Measurements from ENCODE around the gene PRRT1. TPM values are rescaled to one million over a fixed set of nuclear protein-coding genes. Genes with fewer than 3 reads are reported as not detected.
"Not testable (repeated sequence)": the region's sequence is repeated elsewhere in the genome, so short reads cannot be mapped to it uniquely, and the experiment has no call there.

PRRT1 gene
- total and polyA plus RNA-seq, 2 experiments from 2014 or later = 0.10 to 4.0 TPM

DNA sequence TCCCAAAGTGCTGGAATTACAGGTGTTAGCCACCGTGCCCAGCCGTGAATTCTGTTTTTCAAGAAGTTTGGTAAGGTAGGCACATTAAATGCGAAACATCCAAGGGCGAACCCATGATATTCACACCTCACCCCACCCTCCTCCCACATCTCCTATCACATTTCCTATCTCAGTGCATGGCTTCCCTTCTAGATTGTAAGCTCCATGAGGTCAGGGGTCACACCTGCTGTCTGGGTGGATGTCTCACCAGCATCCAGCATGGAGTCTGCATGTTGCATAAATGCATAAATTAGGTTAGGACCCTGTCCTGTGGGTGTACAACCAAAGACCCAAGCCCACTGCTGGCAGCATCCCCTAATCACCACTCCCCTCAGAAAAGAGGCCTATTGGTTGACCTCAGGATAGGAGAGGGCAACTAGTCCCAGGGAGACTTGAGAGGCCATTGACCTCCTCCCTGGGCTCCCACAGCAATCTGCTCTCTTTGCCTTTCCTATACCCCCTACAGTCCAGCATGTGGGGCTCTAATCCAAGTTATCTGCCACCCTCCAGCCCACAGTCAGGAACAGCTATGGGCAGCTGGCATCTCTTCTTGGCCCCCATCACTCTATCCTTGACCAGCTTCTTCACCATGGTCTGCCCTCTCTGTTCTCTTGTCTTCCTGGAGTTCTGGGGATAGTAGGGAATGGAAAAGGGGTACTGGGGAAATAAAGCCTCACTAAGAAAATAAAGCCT is 4.2 kb downstream of the PRRT1 start:
- Histone ChIP-seq H3K27me3 (peaks cover 26% of the 10 kb centered on the region), H3K79me2 (no peaks in the 10 kb centered on the region), H3K4me2 (peak overlapping the region; percentile 66), H4K20me1 (ENCODE audit: insufficient read depth, poor library complexity, severe bottlenecking) (no peaks in the 10 kb centered on the region), H3K27ac (no peak overlapping the region), H3K4me1 (ENCODE audit: insufficient read depth) (peaks cover 8% of the 10 kb centered on the region), H3K9me2 (replicated peaks; ENCODE audit: insufficient read depth) (no peaks in the 10 kb centered on the region), H2AFZ (no peak overlapping the region), H3K4me3 (no peak overlapping the region), H3K36me3 (replicated peaks; ENCODE audit: insufficient read depth, low read depth) (no peaks in the 10 kb centered on the region), H3K9me3 (ENCODE audit: low read depth) (no peaks in the 10 kb centered on the region)
- no peak for TF ChIP-seq EZH2phosphoT487 (IDR thresholded peaks at IDR 0.05; ENCODE audit: low read depth, severe bottlenecking, unreplicated experiment)
- TF ChIP-seq, protein P1, sequence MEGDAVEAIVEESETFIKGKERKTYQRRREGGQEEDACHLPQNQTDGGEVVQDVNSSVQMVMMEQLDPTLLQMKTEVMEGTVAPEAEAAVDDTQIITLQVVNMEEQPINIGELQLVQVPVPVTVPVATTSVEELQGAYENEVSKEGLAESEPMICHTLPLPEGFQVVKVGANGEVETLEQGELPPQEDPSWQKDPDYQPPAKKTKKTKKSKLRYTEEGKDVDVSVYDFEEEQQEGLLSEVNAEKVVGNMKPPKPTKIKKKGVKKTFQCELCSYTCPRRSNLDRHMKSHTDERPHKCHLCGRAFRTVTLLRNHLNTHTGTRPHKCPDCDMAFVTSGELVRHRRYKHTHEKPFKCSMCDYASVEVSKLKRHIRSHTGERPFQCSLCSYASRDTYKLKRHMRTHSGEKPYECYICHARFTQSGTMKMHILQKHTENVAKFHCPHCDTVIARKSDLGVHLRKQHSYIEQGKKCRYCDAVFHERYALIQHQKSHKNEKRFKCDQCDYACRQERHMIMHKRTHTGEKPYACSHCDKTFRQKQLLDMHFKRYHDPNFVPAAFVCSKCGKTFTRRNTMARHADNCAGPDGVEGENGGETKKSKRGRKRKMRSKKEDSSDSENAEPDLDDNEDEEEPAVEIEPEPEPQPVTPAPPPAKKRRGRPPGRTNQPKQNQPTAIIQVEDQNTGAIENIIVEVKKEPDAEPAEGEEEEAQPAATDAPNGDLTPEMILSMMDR (IDR thresholded peaks at IDR 0.05; ENCODE audit: poor library complexity) = no peak
- WGBS (ENCODE audit: low lambda C conversion rate, missing lambda C conversion rate) = 98% methylated on average over 4 of the region's 4 CpGs
- no peak for DNase-seq (ENCODE audit: low spot score)

DNA sequence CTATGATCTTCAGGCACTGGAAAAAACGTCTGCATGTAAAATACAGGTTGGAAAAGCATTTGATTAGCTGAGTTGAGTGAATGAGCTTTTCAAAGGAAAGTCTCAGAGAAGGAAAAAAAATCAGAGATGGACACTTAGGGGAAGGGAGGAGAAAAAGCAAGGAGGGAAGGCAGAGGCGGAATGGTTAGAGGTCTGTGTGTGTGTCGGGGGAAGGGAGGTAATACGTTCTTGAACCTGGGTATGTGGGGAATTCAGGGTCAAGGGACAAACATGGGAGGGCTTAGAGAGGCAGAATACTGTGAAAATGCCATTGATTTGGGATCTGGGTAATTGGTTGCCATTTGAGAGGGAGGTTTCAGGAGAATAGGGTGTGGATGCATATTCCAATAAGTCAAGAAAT is 5.1 kb downstream of the PRRT1 start:
- 43% methylated on average over 4 of the region's 4 CpGs for WGBS (ENCODE audit: low lambda C conversion rate, missing lambda C conversion rate)
- no peaks in the 10 kb centered on the region for H4K20me1 ChIP-seq (ENCODE audit: insufficient read depth, poor library complexity, severe bottlenecking)
- no peak for TF ChIP-seq EZH2 (IDR thresholded peaks at IDR 0.05; ENCODE audit: borderline replicate concordance)
- no peak for TF ChIP-seq EZH2phosphoT487 (IDR thresholded peaks at IDR 0.05; ENCODE audit: low read depth, severe bottlenecking, unreplicated experiment)
- TF ChIP-seq, protein P1 (IDR thresholded peaks at IDR 0.05; ENCODE audit: poor library complexity) = no peak
- no peaks in the 10 kb centered on the region for H3K79me2 ChIP-seq
- no peak overlapping the region for H2AFZ ChIP-seq
- no peak overlapping the region for H3K27ac ChIP-seq
- H3K27me3 ChIP-seq = peaks cover 26% of the 10 kb centered on the region
- H3K36me3 ChIP-seq (replicated peaks; ENCODE audit: insufficient read depth, low read depth) = no peaks in the 10 kb centered on the region
- no peak overlapping the region for H3K4me3 ChIP-seq
- H3K9me2 ChIP-seq (replicated peaks; ENCODE audit: insufficient read depth) = no peaks in the 10 kb centered on the region
- no peaks in the 10 kb centered on the region for H3K9me3 ChIP-seq (ENCODE audit: low read depth)
- no peak overlapping the region for H3K4me2 ChIP-seq
- H3K4me1 ChIP-seq (ENCODE audit: insufficient read depth) = no peaks in the 10 kb centered on the region
- DNase-seq (ENCODE audit: low spot score) = no peak

DNA sequence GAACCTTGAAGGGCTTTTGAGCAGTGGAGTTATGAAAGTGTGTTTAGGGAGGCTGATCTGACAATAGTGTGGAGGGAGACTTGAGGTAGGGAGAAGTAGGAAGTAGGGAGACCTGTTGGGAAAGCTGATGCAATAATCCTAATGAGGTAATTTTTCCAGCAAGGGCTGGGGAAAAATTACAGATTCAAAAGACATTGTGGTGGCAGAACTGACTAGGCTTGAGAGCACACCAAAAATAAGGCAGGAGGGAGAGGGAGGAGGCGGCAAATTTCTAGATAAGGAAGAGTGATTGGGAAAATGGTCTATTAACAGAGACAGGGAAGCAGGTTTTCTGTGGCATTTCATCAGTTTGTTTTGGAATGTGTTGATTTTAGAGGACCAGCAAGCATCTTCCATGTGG is 5.5 kb downstream of the PRRT1 start:
- DNase-seq (ENCODE audit: low spot score) = peak; percentile 11
- 25% methylated on average over 1 of the region's 1 CpG for WGBS (ENCODE audit: low lambda C conversion rate, missing lambda C conversion rate)
- Histone ChIP-seq H3K27ac (no peak overlapping the region), H3K9me3 (ENCODE audit: low read depth) (no peaks in the 10 kb centered on the region), H3K9me2 (replicated peaks; ENCODE audit: insufficient read depth) (no peaks in the 10 kb centered on the region), H2AFZ (no peak overlapping the region), H3K4me3 (no peak overlapping the region), H3K4me1 (ENCODE audit: insufficient read depth) (peaks cover 1% of the 10 kb centered on the region), H3K79me2 (no peaks in the 10 kb centered on the region), H4K20me1 (ENCODE audit: insufficient read depth, poor library complexity, severe bottlenecking) (no peaks in the 10 kb centered on the region), H3K36me3 (replicated peaks; ENCODE audit: insufficient read depth, low read depth) (no peaks in the 10 kb centered on the region), H3K27me3 (peaks cover 24% of the 10 kb centered on the region), H3K4me2 (no peak overlapping the region)
- TF ChIP-seq, protein P1 (IDR thresholded peaks at IDR 0.05; ENCODE audit: poor library complexity) = no peak
- TF ChIP-seq EZH2phosphoT487 (IDR thresholded peaks at IDR 0.05; ENCODE audit: low read depth, severe bottlenecking, unreplicated experiment) (no peak), EZH2 (IDR thresholded peaks at IDR 0.05; ENCODE audit: borderline replicate concordance) (no peak)

DNA sequence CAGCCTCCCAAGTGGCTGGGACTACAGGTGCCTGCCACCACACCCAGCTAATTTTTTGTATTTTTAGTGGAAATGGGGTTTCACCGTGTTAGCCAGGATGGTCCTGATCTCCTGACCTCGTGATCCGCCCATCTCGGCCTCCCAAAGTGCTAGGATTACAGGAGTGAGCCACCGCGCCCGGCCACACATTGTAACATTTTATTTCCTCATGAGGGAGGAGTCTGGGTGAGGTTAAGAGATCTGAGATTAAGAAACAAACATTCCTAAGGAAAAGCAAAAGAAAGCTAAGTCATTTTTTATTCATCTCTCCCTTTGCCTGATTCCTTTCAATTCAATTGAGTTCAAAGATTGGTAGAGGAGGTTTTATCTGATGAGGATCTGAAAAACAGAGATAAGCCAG is 7.5 kb downstream of the PRRT1 start:
- not testable (repeated sequence) for H2AFZ ChIP-seq; H4K20me1 ChIP-seq (ENCODE audit: insufficient read depth, poor library complexity, severe bottlenecking); H3K36me3 ChIP-seq (replicated peaks; ENCODE audit: insufficient read depth, low read depth); H3K79me2 ChIP-seq; H3K9me2 ChIP-seq (replicated peaks; ENCODE audit: insufficient read depth); DNase-seq (ENCODE audit: low spot score); H3K4me2 ChIP-seq; H3K4me3 ChIP-seq; H3K9me3 ChIP-seq (ENCODE audit: low read depth)
- WGBS (ENCODE audit: low lambda C conversion rate, missing lambda C conversion rate) = 74% methylated on average over 7 of the region's 7 CpGs
- Histone ChIP-seq H3K4me1 (ENCODE audit: insufficient read depth) (peaks cover 12% of the 10 kb centered on the region), H3K27me3 (peaks cover 13% of the 10 kb centered on the region), H3K27ac (peak overlapping the region; percentile 55)
